ENCODE data around the gene SKIC8.

Gene SKIC8

DNA sequence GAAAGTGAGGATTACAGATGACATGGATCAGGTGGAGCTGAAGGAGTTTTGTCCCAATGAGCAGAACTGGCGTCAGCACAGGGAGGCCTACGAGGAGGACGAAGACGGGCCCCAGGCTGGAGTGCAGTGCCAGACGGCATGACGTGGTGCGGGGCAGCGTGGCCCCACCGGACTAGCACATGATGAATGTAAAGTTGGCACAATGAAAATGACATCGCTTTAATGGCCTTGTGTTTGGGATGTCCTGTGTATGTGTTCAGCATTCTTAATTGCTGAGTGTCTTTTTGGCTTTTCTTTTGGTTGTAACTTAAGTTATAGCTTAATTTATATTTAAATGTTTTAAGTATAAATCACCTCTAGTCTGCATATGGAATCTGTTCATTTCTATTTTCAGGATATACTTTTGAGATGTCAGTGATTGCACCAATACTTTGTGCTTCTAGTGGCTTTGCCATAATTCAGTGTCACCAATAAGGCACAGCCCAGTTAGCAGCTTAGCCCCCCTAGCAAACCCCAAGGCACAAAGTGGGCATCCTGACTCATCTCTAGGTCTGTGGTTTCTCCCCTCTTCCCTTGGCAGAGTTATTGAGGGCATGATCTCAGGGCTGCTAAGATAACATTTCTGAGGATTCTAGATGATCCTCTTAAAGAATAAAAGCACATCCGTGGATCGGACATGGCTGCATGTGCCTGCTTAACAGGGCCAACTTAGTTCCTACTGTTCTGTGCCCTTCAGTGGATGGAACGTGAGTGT, 18.9 kb downstream of the SKIC8 start:
- H3K4me2 ChIP-seq (ENCODE audit: low read length): no peak overlapping the region
- H3K36me3 ChIP-seq (ENCODE audit: insufficient read depth, low read length): peaks cover 58% of the 10 kb centered on the region

DNA sequence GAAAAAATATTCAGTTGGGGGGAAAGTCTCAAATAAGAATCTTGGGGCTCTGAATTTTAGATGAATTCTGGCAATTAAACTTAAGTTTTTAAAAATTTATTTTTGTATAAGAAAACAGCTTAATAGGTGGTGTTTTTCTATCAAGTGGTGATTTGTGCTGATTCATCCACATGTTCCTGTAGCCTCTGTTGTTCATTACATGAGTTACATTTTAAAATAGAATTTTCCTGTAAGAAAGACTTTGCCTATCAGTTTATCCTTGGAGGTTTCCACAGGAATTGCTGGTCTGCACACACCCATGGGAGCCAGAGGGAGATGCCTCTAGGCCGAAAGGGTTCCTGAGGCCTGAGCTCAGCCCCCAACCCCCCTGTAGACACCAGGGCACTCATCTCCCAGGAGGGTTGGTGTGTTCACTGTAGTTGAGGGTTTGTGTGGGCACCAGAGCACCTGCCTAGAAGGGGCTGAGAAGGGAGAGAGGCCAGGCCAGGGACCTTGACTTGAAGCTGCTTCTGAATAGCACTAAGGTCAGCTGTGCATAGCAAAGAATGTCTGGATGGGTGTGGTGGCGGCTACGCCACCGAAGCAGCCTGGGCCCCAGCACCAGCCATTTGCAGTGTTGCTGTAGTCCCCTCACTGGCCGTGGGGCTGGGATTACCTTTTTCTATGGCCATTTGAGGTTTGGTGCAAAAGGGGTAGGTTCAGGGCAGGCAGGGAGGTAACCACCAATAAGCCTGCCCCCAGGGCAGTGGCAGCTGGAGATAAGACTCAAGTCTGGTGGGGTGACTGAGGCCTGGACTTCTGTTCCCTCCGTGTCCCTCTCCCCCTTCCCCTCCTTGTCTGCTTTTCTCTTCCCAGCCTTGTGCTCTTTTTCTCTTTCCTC, 23.1 kb downstream of the SKIC8 start:
- H3K36me3 ChIP-seq (ENCODE audit: insufficient read depth, low read length): peaks cover 29% of the 10 kb centered on the region
- no peak overlapping the region for H3K4me2 ChIP-seq (ENCODE audit: low read length)
- no peaks in the 10 kb centered on the region for H3K79me2 ChIP-seq (ENCODE audit: insufficient read depth, low read length)
- no peak overlapping the region for H3K9ac ChIP-seq (ENCODE audit: low read length)
- no peaks in the 10 kb centered on the region for H3K4me1 ChIP-seq (ENCODE audit: insufficient read depth, low read length, severe bottlenecking)
- no peaks in the 10 kb centered on the region for H3F3A ChIP-seq (ENCODE audit: insufficient read depth, low read length)
- TF ChIP-seq, protein P1, sequence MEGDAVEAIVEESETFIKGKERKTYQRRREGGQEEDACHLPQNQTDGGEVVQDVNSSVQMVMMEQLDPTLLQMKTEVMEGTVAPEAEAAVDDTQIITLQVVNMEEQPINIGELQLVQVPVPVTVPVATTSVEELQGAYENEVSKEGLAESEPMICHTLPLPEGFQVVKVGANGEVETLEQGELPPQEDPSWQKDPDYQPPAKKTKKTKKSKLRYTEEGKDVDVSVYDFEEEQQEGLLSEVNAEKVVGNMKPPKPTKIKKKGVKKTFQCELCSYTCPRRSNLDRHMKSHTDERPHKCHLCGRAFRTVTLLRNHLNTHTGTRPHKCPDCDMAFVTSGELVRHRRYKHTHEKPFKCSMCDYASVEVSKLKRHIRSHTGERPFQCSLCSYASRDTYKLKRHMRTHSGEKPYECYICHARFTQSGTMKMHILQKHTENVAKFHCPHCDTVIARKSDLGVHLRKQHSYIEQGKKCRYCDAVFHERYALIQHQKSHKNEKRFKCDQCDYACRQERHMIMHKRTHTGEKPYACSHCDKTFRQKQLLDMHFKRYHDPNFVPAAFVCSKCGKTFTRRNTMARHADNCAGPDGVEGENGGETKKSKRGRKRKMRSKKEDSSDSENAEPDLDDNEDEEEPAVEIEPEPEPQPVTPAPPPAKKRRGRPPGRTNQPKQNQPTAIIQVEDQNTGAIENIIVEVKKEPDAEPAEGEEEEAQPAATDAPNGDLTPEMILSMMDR (IDR thresholded peaks at IDR 0.05; ENCODE audit: low read length): no peak
- TF ChIP-seq EZH2 (IDR thresholded peaks at IDR 0.05; ENCODE audit: borderline replicate concordance, low read length): no peak
- H4K20me1 ChIP-seq (ENCODE audit: insufficient read depth, low read length): no peaks in the 10 kb centered on the region
- H2AFZ ChIP-seq (ENCODE audit: low read length): no peak overlapping the region
- H3K9me2 ChIP-seq (ENCODE audit: low read depth, low read length): no peaks in the 10 kb centered on the region
- H3K27ac ChIP-seq (ENCODE audit: low read depth, low read length, poor library complexity, severe bottlenecking): no peak overlapping the region
- no peaks in the 10 kb centered on the region for H3K27me3 ChIP-seq (ENCODE audit: insufficient read depth, low read length)
- H3K4me3 ChIP-seq (ENCODE audit: low read depth, low read length, poor library complexity, severe bottlenecking): no peak overlapping the region
- H3K9me3 ChIP-seq (ENCODE audit: low read length): no peaks in the 10 kb centered on the region

More for the DNA sequence above, 18.9 kb downstream of the SKIC8 start:
- TF ChIP-seq, protein P1 (IDR thresholded peaks at IDR 0.05; ENCODE audit: low read length): no peak
- no peak for TF ChIP-seq EZH2 (IDR thresholded peaks at IDR 0.05; ENCODE audit: borderline replicate concordance, low read length)
- no peak overlapping the region for H3K4me3 ChIP-seq (ENCODE audit: low read depth, low read length, poor library complexity, severe bottlenecking)
- no peaks in the 10 kb centered on the region for H3K9me2 ChIP-seq (ENCODE audit: low read depth, low read length)
- H4K20me1 ChIP-seq (ENCODE audit: insufficient read depth, low read length): no peaks in the 10 kb centered on the region
- H3K27me3 ChIP-seq (ENCODE audit: insufficient read depth, low read length): no peaks in the 10 kb centered on the region
- no peaks in the 10 kb centered on the region for H3F3A ChIP-seq (ENCODE audit: insufficient read depth, low read length)
- H3K9me3 ChIP-seq (ENCODE audit: low read length): no peaks in the 10 kb centered on the region
- H3K4me1 ChIP-seq (ENCODE audit: insufficient read depth, low read length, severe bottlenecking): no peaks in the 10 kb centered on the region
- no peak overlapping the region for H3K27ac ChIP-seq (ENCODE audit: low read depth, low read length, poor library complexity, severe bottlenecking)
- no peaks in the 10 kb centered on the region for H3K79me2 ChIP-seq (ENCODE audit: insufficient read depth, low read length)
- H2AFZ ChIP-seq (ENCODE audit: low read length): no peak overlapping the region
- H3K9ac ChIP-seq (ENCODE audit: low read length): no peak overlapping the region

DNA sequence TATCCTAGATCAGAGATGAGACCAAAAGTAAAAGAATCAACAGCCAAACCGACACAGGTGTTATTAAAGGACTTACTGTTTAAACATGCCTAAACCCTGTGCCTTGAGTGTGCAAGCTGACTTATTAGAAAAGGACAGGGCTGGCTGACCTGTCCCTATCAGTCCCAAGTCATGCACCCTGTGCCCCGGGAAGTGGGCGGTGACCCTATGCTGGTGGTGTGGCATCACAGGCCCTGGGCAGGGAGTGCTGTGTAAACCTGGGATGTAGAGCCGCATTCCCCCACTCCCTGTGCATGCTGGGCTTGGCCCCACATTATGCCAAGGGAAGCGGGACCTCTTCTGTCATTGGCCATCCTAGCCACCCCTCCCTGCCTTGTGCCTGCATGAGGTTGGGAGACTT, 24.4 kb downstream of the SKIC8 start:
- Histone ChIP-seq H3K9me2 (ENCODE audit: low read depth, low read length) (no peaks in the 10 kb centered on the region), H3K4me3 (ENCODE audit: low read depth, low read length, poor library complexity, severe bottlenecking) (no peak overlapping the region), H3K9ac (ENCODE audit: low read length) (no peak overlapping the region), H3K79me2 (ENCODE audit: insufficient read depth, low read length) (no peaks in the 10 kb centered on the region), H3K4me1 (ENCODE audit: insufficient read depth, low read length, severe bottlenecking) (no peaks in the 10 kb centered on the region), H3K36me3 (ENCODE audit: insufficient read depth, low read length) (peaks cover 16% of the 10 kb centered on the region; the same call in 1 of the 2 replicates), H2AFZ (ENCODE audit: low read length) (no peak overlapping the region), H3K27me3 (ENCODE audit: insufficient read depth, low read length) (no peaks in the 10 kb centered on the region), H3K9me3 (ENCODE audit: low read length) (no peaks in the 10 kb centered on the region), H3K4me2 (ENCODE audit: low read length) (no peak overlapping the region), H3F3A (ENCODE audit: insufficient read depth, low read length) (no peaks in the 10 kb centered on the region), H3K27ac (ENCODE audit: low read depth, low read length, poor library complexity, severe bottlenecking) (no peak overlapping the region), H4K20me1 (ENCODE audit: insufficient read depth, low read length) (no peaks in the 10 kb centered on the region)
- TF ChIP-seq EZH2 (IDR thresholded peaks at IDR 0.05; ENCODE audit: borderline replicate concordance, low read length): no peak
- TF ChIP-seq, protein P1 (IDR thresholded peaks at IDR 0.05; ENCODE audit: low read length): no peak

Data from OCI-LY1 (cell line).